Upper lobe of right lung (tissue), 1 donor: ENCODE results near the gene EGLN2. TPM values are rescaled to one million over a fixed set of nuclear protein-coding genes. Genes with fewer than 3 reads are reported as not detected.
A peak's percentile ranks its signal among the peaks of the same experiment; 100 is the strongest.
"Not testable (repeated sequence)": the region's sequence is repeated elsewhere in the genome, so short reads cannot be mapped to it uniquely, and the experiment has no call there.

Source experiments
- ATAC-seq: fragments of 200-7000 bp; cut with Tn5 transposase; one replicate; pipeline ENCODE4 v1.9.1; 2020; ENCODE audit warnings: mild to moderate bottlenecking, moderate library complexity
- DNase-seq: peaks from one replicate; pipeline ENCODE4 v3.0.0-alpha.2; 2020
- H3K27ac ChIP-seq: fragments of 200-600 bp; one replicate; pipeline ENCODE4 v1.8.0; 2022
- H3K27me3 ChIP-seq: fragments of 200-600 bp; one replicate; pipeline ENCODE4 v1.8.0; 2022; ENCODE audit warnings: mild to moderate bottlenecking
- H3K36me3 ChIP-seq: fragments of 200-600 bp; one replicate; pipeline ENCODE4 v1.8.0; 2022
- H3K4me1 ChIP-seq: fragments of 200-600 bp; one replicate; pipeline ENCODE4 v1.8.0; 2022
- H3K4me3 ChIP-seq: fragments of 200-600 bp; one replicate; pipeline ENCODE4 v1.8.0; 2022; ENCODE audit warnings: mild to moderate bottlenecking
- H3K9me3 ChIP-seq: fragments of 200-600 bp; one replicate; pipeline ENCODE4 v1.8.0; 2022
- CTCF ChIP-seq: fragments of 200-600 bp; IDR thresholded peaks from one replicate; pipeline ENCODE4 v1.8.0; 2022; ENCODE audit warnings: antibody characterized with exemption
- intact Hi-C: fragments of 100-400 bp; cut with DNase I; formaldehyde crosslinking; loops from one replicate; pipeline ENCODE4 v1.11.0; 2022
- total RNA-seq: library from RNA; stranded (reverse); fragmentation: NEBNext Ultra II Directional; extraction: Animal tissue kit (Norgen Biotek cat#: 25700); gene quantifications from one replicate; pipeline ENCODE4 v1.2.1, GENCODE V29; 2021
- donor health status: DM: no; HTN: yes; CAD: no; lungs with severe emphysema.

The EGLN2 gene
- total RNA-seq, 1 donor from 2014 or later: 173 TPM

GRCh38 chr19:40818480-40819399 lies 19.7 kb downstream of the EGLN2 start:
- H3K27me3 ChIP-seq, H3K36me3 ChIP-seq, H3K9me3 ChIP-seq, H3K27ac ChIP-seq, intact Hi-C loops: not testable (repeated sequence)
- TF ChIP-seq CTCF: peak; percentile 45
- Histone ChIP-seq H3K4me1 (peaks cover 17% of the 10 kb centered on the region), H3K4me3 (peak overlapping the region; percentile 27)
- ATAC-seq: peak; percentile 89
- DNase-seq: peak; percentile 90

GRCh38 chr19:40819479-40820234 lies 20.7 kb downstream of the EGLN2 start:
- H3K4me1 ChIP-seq: peaks cover 24% of the 10 kb centered on the region
- H3K4me3 ChIP-seq, H3K27ac ChIP-seq, H3K27me3 ChIP-seq, H3K36me3 ChIP-seq, H3K9me3 ChIP-seq, intact Hi-C loops, DNase-seq: not testable (repeated sequence)
- peak; percentile 87 for TF ChIP-seq CTCF
- peak; percentile 67 for ATAC-seq

GRCh38 chr19:40822161-40822560 lies 23.2 kb downstream of the EGLN2 start:
- no peaks in the 10 kb centered on the region for H3K9me3 ChIP-seq
- no peak for TF ChIP-seq CTCF
- intact Hi-C loops: no loop called here
- no peaks in the 10 kb centered on the region for H3K27me3 ChIP-seq
- DNase-seq: no peak
- no peaks in the 10 kb centered on the region for H3K36me3 ChIP-seq
- no peak overlapping the region for H3K27ac ChIP-seq
- H3K4me1 ChIP-seq: peaks cover 24% of the 10 kb centered on the region
- no peak for ATAC-seq
- no peak overlapping the region for H3K4me3 ChIP-seq

GRCh38 chr19:40822704-40823553 lies 23.9 kb downstream of the EGLN2 start:
- H3K27me3 ChIP-seq, H3K9me3 ChIP-seq, H3K4me3 ChIP-seq, intact Hi-C loops, H3K36me3 ChIP-seq, ATAC-seq, DNase-seq: not testable (repeated sequence)
- peak overlapping the region; percentile 24 for H3K27ac ChIP-seq
- H3K4me1 ChIP-seq: peaks cover 24% of the 10 kb centered on the region

GRCh38 chr19:40824916-40825315 lies 25.9 kb downstream of the EGLN2 start:
- H3K4me3 ChIP-seq, DNase-seq, H3K27ac ChIP-seq, intact Hi-C loops, H3K4me1 ChIP-seq, H3K9me3 ChIP-seq, ATAC-seq, H3K27me3 ChIP-seq, H3K36me3 ChIP-seq: not testable (repeated sequence)

GRCh38 chr19:40825460-40826095 lies 26.6 kb downstream of the EGLN2 start:
- H3K4me1 ChIP-seq, H3K4me3 ChIP-seq, H3K36me3 ChIP-seq, H3K27me3 ChIP-seq, ATAC-seq, intact Hi-C loops, H3K27ac ChIP-seq, H3K9me3 ChIP-seq, DNase-seq: not testable (repeated sequence)

- DNase-seq, H3K4me3 ChIP-seq, ATAC-seq, H3K9me3 ChIP-seq, H3K36me3 ChIP-seq, H3K27me3 ChIP-seq, H3K4me1 ChIP-seq, intact Hi-C loops, H3K27ac ChIP-seq: not testable (repeated sequence)
These were observed 27.3 kb downstream of the EGLN2 start for GRCh38 chr19:40826312-40826698.

GRCh38 chr19:40826699-40827385 lies 27.9 kb downstream of the EGLN2 start:
- H3K4me1 ChIP-seq: peaks cover 13% of the 10 kb centered on the region
- H3K4me3 ChIP-seq, DNase-seq, H3K9me3 ChIP-seq, H3K36me3 ChIP-seq, intact Hi-C loops, H3K27me3 ChIP-seq, H3K27ac ChIP-seq: not testable (repeated sequence)
- peak; percentile 56 for ATAC-seq
